ENCODE data around the gene NPY5R.

Gene NPY5R

DNA sequence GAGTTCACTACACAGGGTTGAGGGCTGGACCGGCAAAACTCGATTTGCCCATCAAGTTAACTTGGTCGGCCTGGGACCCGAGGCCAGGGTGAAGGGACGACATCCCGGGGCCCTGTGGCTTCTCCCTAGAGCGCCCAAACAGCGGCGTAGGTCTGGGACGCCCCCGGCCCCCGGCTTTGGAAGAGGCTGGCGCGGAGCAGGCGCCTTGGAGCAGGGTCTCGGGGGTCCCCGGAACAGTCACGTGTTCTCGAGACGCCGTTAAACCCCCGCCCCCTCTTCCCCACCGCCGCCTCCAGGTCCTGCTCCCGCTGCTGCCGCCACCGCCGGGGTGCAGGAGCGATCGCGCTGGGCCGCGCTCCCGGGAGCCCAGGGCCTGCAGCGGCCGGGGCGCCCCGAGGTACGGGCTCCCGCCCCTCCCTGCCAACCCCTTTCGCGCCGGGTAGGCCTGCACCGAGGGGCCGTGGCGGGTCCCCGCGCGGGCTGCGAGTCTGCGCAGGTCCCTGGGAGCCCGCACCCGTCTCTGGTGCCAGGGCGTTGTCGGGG lies at the start of gene NPY5R:
Gene NPY5R (plus strand): TSS at position 289 of the 543 bp plus-strand sequence. CDS start 6,382 bp downstream, outside the sequence.
- no peak for DNase-seq (ENCODE audit: low spot score)

DNA sequence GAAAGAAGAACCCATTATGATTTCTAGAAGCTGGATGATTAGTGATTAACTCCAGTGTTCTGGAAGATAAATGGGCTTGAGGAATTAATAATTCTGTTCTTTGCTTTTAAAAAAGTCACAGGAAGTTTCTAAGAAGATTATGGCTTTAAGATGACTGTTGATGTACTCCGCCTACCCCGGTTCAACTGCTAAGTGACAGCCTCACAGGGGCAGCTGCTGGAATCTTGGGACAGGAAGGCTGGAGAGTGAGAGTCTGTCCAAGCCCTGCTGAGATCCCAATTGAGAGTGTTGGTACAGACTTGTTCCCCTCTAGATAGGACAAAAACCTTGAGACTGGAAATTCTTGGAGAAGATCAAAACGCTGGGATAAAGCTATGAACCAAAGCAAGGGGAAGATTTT lies 48.6 kb upstream of the NPY5R start:
- DNase-seq (ENCODE audit: low spot score): no peak

DNA sequence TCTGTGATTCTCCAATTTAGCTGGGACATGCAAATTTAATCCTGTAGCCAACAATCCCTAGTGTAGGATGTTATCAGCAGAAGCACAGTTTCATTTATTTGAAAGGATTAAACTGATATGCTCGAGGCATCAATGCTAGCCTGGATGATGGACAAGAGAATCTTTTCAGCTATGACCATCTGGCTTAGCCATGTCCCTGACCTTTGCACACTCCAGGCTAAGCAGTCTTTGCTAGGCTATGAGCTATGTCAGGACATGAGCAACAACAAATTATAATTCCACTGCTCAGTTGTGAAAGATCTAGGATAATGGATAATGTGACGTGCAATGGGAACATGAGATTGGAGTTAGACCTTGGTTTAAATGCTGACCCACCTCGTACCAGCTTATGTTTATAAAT lies 43.2 kb upstream of the NPY5R start:
- no peak for DNase-seq (ENCODE audit: low spot score)

DNA sequence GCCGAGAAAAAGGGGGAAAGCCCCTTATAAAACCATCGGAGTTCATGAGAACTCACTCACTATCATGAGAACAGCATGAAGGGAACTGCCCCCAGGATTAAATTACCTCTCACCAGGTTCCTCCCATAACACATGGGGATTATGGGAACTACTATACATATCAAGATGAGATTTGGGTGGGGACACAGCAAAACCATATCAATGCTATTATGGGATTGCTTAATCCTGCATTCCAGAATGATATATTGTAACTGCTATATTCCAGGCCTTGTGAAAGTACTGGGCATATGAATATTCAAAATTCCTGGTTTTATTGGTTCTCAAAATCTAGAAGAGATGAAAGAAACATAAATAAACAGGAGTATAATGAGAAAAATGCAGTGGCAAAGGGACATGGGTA lies 40.6 kb upstream of the NPY5R start:
- DNase-seq (ENCODE audit: low spot score): no peak

- no peak for DNase-seq (ENCODE audit: low spot score)
Measured at GRCh38 chr4:163309466-163309865, 34.2 kb upstream of the NPY5R start.

DNA sequence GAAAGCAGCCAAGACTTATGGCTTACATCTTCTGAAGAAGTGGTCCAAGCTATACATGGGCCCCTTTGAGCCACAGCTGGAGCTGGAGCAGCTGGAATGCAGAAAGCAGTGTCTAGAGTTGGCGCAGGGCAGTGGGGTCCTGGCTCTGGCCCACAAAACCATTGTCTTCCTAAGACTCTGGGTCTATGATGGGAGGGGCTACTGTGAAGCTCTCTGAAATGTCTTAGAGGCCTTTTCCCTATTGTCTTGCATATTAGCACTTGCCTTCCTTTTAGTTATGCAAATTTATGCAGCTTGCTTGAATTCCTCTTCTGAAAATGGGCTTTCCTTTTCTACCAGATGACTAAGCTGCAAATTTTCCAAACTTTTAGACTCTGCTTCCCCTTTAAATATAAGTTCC lies 26.6 kb upstream of the NPY5R start:
- DNase-seq (ENCODE audit: low spot score): no peak

- no peak for DNase-seq (ENCODE audit: low spot score)
Measured at GRCh38 chr4:163330916-163331628, 12.6 kb upstream of the NPY5R start.

DNA sequence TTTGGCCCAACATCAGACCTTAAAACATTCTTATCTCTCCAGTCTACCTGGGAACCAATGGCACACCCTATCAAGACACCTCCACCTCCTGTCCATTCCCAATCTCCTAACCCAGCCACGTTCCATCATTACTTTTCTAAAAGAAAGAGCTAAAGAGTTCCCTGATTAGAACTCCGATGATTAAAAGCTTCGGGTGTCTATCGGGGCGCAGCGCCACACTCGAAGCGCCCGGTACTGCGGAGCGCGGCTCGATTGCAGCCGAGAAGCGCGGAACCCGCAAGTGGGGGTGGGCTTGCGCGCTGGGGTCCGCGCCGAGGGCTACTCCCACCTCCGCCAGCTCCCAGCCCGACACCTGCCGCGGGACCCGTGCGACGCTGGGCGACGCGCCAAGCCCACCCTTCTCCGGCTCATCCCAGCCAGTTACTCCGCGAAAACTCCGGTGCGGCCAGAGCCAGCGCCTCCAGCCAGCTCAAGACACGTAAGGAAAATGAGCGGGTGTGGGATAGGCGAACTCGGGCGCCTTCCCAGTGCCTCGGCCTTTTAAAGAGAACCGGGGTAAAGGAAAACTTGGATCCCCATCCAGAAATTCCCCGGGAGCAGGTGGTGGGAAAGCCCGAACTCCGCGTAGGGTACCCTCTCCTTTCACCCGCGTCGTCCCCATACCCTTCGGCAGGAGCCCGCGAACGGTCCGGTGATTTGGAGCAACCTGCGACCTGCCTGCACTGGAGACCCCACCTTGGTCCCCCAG lies 11.9 kb upstream of the NPY5R start:
- no peak for DNase-seq (ENCODE audit: low spot score)

DNA sequence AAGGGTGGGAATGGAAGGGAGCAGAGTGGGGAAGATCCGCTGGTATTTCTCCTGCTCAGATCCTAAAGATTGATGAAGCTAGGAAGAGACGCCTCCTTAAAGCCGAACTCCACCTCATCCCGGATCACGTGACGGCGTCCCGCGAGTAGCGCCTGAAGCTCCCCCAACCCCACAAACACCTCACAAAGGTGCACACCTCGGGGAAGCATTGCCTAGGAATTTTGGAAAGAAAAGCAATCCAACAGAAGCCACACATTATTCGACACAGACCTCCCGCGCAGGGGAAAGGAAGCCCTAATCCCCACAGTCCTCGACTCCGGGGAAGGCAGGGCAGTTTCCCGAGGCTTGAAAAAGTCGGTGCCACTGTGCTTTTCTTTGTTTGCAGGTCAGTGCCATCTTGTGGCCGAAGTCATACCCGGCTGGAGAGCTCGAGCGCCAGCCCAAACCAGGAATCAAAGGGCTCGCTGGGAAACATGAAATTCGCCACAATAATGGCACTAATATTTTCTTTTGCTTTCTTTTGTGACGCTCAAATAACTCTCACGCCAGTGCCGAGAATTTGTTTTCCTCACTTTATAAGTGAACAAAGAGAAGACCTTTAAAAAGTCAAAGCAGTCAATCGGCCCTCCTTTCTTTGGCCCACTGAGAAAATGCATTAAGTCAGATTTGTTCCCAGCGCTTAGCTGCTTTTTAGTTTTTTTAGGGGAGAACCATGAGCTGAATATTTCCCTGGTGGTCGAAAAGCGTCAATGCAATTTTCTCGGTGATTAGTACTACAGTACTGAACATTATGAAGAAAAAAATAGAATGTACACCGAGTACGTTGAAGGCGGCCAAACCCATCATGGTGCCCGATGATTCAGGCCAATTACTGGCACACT lies 10.9 kb upstream of the NPY5R start, which contains the start of gene NPY1R:
Gene NPY1R (minus strand): TSS at position 71 of the 881 bp plus-strand sequence. CDS start 6,042 bp downstream, outside the sequence.
- DNase-seq (ENCODE audit: low spot score): no peak

GRCh38 chr4:163335384-163335783 lies 8.3 kb upstream of the NPY5R start:
- DNase-seq (ENCODE audit: low spot score): no peak

DNA sequence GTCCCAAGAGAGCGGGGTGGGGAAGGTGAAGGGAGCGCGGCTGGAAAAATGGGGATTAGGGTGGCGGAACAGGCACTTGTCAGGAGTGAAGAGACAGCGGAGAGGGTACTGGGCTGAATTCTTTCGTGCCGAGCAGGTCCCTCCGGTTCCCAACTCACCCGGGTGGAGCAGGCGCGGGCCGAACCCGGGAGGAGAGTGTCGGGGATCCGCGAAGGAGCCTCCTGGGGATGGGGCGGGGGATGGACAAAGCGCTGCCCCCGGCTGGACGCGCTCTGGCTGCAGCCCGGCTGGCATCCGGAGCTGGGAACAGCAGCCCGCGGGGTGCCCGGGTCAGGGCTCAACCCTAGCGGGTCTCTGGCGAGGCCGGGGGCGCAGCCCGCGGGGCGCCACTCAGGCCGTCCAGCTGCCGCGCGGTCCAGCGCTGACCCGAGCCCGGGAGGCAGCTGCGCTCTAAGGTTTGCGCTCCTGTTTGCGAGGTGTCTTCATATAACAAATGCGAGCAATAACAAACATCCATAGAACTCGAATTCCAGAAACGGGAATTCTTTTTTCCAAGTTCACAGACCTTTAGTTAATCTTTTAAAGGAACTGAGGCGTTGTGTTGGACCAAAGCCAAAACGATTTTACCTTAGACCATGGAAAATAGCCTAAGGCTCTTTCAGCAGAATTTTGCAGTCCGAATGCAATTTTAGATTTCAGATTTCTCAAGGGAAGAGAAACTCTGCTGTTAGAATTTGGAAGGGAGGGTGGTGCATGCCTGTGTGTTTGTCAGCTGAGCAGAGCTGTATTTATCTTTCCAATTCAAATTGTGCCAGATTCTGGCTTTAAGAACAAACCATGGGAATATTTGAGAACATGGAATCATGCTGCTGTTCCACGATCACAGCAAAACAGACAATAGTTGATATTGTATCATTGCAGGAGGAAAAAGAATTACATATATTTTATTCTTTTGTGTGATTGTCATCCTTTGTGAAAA lies 744 bp downstream of the NPY5R start:
- DNase-seq (ENCODE audit: low spot score): no peak

- DNase-seq (ENCODE audit: low spot score): no peak
Measured at GRCh38 chr4:163350672-163351071, 7.0 kb downstream of the NPY5R start.

- DNase-seq (ENCODE audit: low spot score): no peak
Measured at GRCh38 chr4:163353054-163353453, 9.4 kb downstream of the NPY5R start.

GRCh38 chr4:163356104-163356503 lies 12.4 kb downstream of the NPY5R start:
- no peak for DNase-seq (ENCODE audit: low spot score)

DNA sequence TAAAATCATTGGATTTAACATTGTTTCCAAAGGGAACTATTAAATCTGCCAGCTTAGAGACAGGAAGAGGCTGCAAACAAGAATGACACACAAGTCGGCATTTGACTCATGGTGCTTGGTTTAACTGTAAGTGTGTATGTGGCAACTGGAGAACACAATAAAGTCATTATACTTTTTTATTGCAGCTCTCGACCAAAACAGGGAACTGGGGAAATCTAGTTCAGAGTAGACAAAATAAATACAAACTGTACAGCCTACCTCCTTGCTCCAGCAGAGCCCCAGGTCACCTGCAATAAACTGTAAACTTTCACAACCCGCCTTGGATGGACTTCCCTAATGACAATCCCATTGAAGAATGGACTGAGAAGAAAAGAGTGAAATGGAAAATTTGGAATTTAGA lies 24.0 kb downstream of the NPY5R start:
- no peak for DNase-seq (ENCODE audit: low spot score)

GRCh38 chr4:163372029-163372428 lies 28.3 kb downstream of the NPY5R start:
- DNase-seq (ENCODE audit: low spot score): no peak

DNA sequence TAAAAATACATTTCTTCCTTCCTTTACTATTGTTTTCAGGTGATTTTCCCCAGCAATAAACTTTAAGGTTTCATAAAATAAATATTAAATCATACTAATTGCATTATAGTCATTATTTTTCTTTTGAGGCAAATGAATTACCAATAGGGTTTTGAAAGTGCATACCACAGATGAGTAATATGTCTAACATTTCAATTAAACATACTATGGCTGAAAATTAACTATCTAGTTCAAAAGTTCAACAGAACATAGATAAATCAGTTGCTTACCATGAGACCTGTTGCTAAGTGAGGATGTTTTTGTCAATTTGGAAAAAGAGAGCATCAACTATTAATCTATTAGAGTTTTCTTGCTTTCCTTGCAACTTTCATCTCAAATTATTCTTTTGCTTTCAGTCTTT lies 35.0 kb downstream of the NPY5R start:
- no peak for DNase-seq (ENCODE audit: low spot score)

- DNase-seq (ENCODE audit: low spot score): no peak
Measured at GRCh38 chr4:163380703-163381102, 37.0 kb downstream of the NPY5R start.

- DNase-seq (ENCODE audit: low spot score): no peak
Measured at GRCh38 chr4:163382178-163382869, 38.6 kb downstream of the NPY5R start.

GRCh38 chr4:163384434-163384833 lies 40.7 kb downstream of the NPY5R start:
- DNase-seq (ENCODE audit: low spot score): no peak

Data from CD4-positive, alpha-beta T cell treated with Interleukin-2 at 100 ng/mL for 4 hours (primary cell).